HG03378 (cell line): ENCODE measurements around the gene SLC9C2.
"Not testable (repeated sequence)": the region's sequence is repeated elsewhere in the genome, so short reads cannot be mapped to it uniquely, and the experiment has no call there.

Experiments used
- ATAC-seq: cut with Tn5 transposase; IDR thresholded peaks from one replicate; pipeline ENCODE4 v1.9.1; 2021; ENCODE audit warnings: mild to moderate bottlenecking, moderate library complexity; ENCODE audit not compliant: unreplicated experiment

The SLC9C2 gene

DNA sequence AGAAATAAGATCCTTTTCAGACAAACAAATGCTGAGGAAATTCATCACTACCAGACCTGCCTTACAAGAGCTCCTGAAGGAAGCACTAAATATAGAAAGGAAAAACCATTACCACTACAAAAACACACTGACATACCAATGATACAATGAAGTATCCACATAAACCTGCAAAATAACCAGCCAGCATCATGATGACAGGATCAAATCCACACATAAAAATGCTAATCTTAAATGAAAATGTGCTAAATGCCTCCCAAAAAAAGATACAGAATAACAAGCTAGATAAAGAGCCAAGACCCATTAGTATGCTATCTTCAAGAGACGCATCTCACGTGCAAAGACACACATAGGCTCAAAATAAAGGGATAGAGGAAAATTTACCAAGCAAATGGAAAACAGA, 140.2 kb downstream of the SLC9C2 start:
- ATAC-seq, result not testable (repeated sequence)

DNA sequence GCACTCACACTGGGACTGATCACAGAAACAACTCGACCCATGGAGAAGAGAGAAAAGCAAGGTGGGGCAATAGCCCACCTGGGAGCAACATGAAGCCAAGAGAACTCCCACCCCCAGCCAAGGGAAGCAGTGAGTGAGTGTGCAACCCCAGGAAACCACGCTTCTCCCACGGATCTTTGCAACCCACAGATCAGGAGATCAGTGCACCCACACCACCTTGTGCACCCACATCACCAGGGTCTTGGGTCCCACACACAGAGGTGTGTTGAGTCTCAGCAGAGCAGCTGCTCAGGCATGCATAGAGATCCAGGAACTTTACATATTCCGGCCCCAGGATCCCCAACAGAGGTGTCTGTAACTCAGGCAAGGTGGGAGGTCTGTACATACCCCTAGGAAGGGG, 143.0 kb downstream of the SLC9C2 start:
- no peak for ATAC-seq

DNA sequence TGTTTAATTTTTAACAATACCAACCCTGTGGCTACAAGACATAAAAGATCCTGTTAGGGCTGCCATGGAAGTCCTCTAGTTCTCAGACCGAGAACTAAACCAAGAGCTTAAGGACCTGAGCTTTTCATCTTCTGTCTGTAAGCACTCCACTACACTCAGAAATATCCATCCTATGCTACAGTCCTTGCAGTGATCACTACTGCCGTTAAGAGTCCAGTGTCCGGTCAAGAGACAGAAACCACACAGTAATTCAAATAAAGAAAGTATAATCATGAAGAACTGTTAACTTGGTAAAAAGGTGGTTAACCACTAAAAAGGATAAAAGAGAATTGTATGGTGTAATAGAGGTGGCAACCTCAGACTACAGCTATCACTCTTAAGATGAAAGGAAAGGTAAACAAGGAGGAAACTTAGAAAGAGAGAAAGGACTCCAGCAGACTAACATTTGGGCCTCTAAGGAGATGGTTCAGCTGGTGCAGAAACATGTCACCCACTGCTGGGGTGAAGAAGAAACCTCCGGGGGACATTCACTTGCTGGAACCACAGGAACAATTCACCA, 147.8 kb downstream of the SLC9C2 start:
- no peak for ATAC-seq

- no peak for ATAC-seq
These were observed 148.9 kb downstream of the SLC9C2 start for GRCh38 chr1:173453982-173454381.

DNA sequence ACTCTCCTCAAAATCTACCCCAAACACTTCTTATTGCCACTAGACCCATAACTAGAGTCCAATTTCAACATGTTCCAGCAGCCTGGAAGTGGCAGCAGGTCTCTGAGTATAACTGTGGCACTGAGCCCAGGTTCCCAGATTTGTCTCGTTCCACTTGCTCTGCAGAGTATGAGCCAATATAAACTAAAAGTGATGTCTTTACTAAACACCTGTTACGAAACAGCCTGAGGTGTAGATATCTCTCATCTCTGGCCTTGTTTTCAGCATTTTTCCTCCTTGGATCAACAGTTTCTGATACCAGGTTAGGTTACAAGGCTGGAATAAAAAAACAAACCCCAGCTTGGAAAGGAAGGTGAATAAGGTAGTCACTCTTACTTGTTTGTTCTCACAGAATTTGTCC, 150.9 kb downstream of the SLC9C2 start:
- ATAC-seq, result no peak
